Tibial artery (tissue), 4 donors: ENCODE measurements around the gene SFXN2.

Source experiments
- DNase-seq, 2 donors: peaks; one replicate each; pipeline ENCODE4 v3.0.0-alpha.2; 2019
- H3K27ac ChIP-seq, 2 donors: fragments of 200-600 bp; sonication (generic) in 1 of 2; 1 replicate in 1 of 2; 2 replicates in 1 of 2; pipeline ENCODE4 v1.5.1; 2018 to 2019; ENCODE audit warnings: mild to moderate bottlenecking in 1 of 2
- H3K27me3 ChIP-seq, 2 donors: fragments of 200-600 bp; sonication (generic) in 1 of 2; one replicate each; pipeline versions ENCODE4 v1.5.1 to v1.6.0; 2016 to 2019
- H3K36me3 ChIP-seq, 3 donors: fragments of 200-600 bp; sonication (generic) in 2 of 3; one replicate each; pipeline ENCODE4 v1.5.1; 2016 to 2019; ENCODE audit warnings: mild to moderate bottlenecking in 2 of 3
- H3K4me1 ChIP-seq, 4 donors: fragments of 200-600 bp; sonication (generic) in 2 of 4; 1 replicate in 3 of 4; 2 replicates in 1 of 4; pipeline ENCODE4 v1.5.1; 2016 to 2019
- H3K4me3 ChIP-seq, 2 donors: fragments of 200-600 bp; sonication (generic) in 1 of 2; 1 replicate in 1 of 2; 2 replicates in 1 of 2; pipeline ENCODE4 v1.5.1; 2018 to 2019; ENCODE audit warnings: mild to moderate bottlenecking in 2 of 2
- H3K9me3 ChIP-seq, 3 donors: fragments of 200-600 bp; sonication (generic) in 1 of 3; one replicate each; pipeline ENCODE4 v1.5.1; 2016 to 2019
- CTCF ChIP-seq, 2 experiments: fragments of 200-600 bp in 1 of 2; fragments of 450-650 bp in 1 of 2; IDR thresholded peaks; one replicate each; pipeline ENCODE4 v1.5.1; 2017 to 2019; ENCODE audit warnings: antibody characterized with exemption in 2 of 2, mild to moderate bottlenecking in 1 of 2, moderate library complexity in 1 of 2
- intact Hi-C: fragments of 100-400 bp; cut with DNase I; formaldehyde crosslinking; loops from one replicate; pipeline ENCODE4 v1.15.0; 2023; ENCODE audit warnings: low total_unique reads

Gene SFXN2

DNA sequence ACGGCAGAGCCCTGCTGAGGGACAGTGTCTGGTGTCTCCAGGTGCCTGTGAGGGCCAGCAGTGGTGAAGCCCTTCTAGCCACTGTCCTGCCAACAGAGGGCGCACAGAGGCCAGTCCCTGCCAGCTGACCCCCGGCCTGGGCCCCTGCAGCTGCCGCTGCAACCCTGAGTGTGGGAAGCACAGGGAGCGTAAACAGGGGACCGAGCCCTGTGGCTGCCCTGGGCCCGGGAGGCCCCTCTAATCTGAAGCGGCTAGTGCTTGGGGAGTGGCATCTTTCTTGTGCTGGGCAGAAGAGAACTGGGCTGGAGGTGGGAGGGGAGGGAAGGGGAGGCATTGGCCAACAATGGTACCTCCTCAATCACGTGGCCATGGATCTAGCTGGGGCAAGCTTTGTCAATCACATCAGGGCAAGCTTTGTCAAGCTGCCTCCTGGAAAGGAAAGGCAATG is 35.6 kb upstream of the SFXN2 start:
- Histone ChIP-seq H3K36me3 (peaks cover 0 to 35% (median 9%) of the 10 kb centered on the region in 3 donors), H3K9me3 (no peaks in the 10 kb centered on the region), H3K4me1 (peaks cover 13 to 44% (median 31%) of the 10 kb centered on the region in 4 donors), H3K4me3 (no peak overlapping the region), H3K27ac (no peak overlapping the region), H3K27me3 (no peaks in the 10 kb centered on the region)
- peak in 1 of 2 donors; percentile 79 for DNase-seq
- TF ChIP-seq CTCF (IDR thresholded peaks at IDR 0.05), result peak; percentile 43 to 49
- intact Hi-C loops, result no loop called here

GRCh38 chr10:102679596-102679995 is 34.8 kb upstream of the SFXN2 start:
- intact Hi-C loops, result no loop called here
- H3K4me3 ChIP-seq, result no peak overlapping the region
- no peak overlapping the region for H3K27ac ChIP-seq
- TF ChIP-seq CTCF (IDR thresholded peaks at IDR 0.05), result no peak
- H3K27me3 ChIP-seq, result no peaks in the 10 kb centered on the region
- peak in 1 of 2 donors; percentile 35 for DNase-seq
- H3K9me3 ChIP-seq, result no peaks in the 10 kb centered on the region
- H3K4me1 ChIP-seq, result peaks cover 7 to 36% (median 25%) of the 10 kb centered on the region in 4 donors
- H3K36me3 ChIP-seq, result peaks cover 0 to 42% (median 13%) of the 10 kb centered on the region in 3 donors

- Histone ChIP-seq H3K36me3 (peaks cover 6 to 57% (median 19%) of the 10 kb centered on the region in 3 donors), H3K27me3 (no peaks in the 10 kb centered on the region), H3K9me3 (no peaks in the 10 kb centered on the region), H3K4me1 (peaks cover 0 to 15% (median 8%) of the 10 kb centered on the region in 4 donors), H3K27ac (no peak overlapping the region), H3K4me3 (no peak overlapping the region)
- DNase-seq, result no peak
- no peak for TF ChIP-seq CTCF (IDR thresholded peaks at IDR 0.05)
- intact Hi-C loops, result no loop called here
These were observed 32.7 kb upstream of the SFXN2 start for GRCh38 chr10:102681696-102682095.

DNA sequence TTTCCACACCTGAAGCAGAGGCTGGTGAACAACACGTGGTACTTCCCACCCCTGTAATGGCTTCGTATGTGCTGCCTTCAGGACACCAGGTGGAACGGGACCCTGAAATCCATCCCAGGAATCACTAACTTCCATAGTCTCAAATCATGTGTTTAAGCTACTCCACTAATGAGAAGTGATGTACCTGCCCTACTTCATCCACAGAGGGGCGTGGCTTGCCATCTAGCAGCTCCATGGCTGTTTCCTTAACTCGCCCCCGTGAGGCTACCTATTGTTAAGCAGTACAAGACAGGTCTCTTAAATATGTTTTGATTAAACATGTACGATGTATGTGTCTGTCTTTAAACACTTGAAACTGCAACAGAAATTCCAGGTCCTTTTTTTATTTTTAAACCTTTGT is 32.0 kb upstream of the SFXN2 start:
- Histone ChIP-seq H3K4me1 (peaks cover 0 to 10% (median 6%) of the 10 kb centered on the region in 4 donors), H3K9me3 (no peaks in the 10 kb centered on the region), H3K4me3 (no peak overlapping the region), H3K27ac (no peak overlapping the region), H3K27me3 (no peaks in the 10 kb centered on the region), H3K36me3 (peaks cover 6 to 57% (median 19%) of the 10 kb centered on the region in 3 donors)
- intact Hi-C loops, result no loop called here
- peak in 1 of 2 donors; percentile 41 for DNase-seq
- TF ChIP-seq CTCF (IDR thresholded peaks at IDR 0.05), result no peak

DNA sequence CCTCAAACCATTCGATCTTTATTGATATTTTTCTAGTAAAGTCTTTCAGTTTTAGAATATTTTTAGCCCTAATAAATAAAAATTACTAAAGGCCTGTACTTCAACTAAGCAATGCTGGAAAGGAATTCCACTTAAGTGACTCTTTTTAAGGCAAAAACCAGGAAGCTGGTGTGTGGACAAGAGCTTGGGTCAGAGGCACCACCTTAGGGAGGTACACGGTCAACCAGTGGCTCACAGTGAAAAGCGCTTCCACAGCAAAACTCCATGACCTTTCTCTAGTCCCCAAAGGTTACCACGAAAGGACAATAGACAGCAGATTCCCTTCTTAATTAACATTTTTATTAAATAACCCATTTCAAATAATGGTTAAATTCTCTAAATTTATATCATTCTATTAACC is 31.5 kb upstream of the SFXN2 start:
- Histone ChIP-seq H3K36me3 (peaks cover 6 to 62% (median 19%) of the 10 kb centered on the region in 3 donors), H3K9me3 (no peaks in the 10 kb centered on the region), H3K4me1 (peaks cover 0 to 10% (median 6%) of the 10 kb centered on the region in 4 donors), H3K27ac (no peak overlapping the region), H3K27me3 (no peaks in the 10 kb centered on the region), H3K4me3 (no peak overlapping the region)
- DNase-seq, result no peak
- intact Hi-C loops, result no loop called here
- TF ChIP-seq CTCF (IDR thresholded peaks at IDR 0.05), result no peak

GRCh38 chr10:102683736-102684135 is 30.7 kb upstream of the SFXN2 start:
- no peak overlapping the region for H3K4me3 ChIP-seq
- no peaks in the 10 kb centered on the region for H3K27me3 ChIP-seq
- peaks cover 0 to 7% (median 5%) of the 10 kb centered on the region in 4 donors for H3K4me1 ChIP-seq
- H3K27ac ChIP-seq, result no peak overlapping the region
- no peak for DNase-seq
- peaks cover 9 to 70% (median 22%) of the 10 kb centered on the region in 3 donors for H3K36me3 ChIP-seq
- H3K9me3 ChIP-seq, result no peaks in the 10 kb centered on the region
- TF ChIP-seq CTCF (IDR thresholded peaks at IDR 0.05), result no peak
- intact Hi-C loops, result no loop called here
